Lung microvascular endothelial cell (primary cell): Measurements from ENCODE around the gene SNRK. TPM values are rescaled to one million over a fixed set of nuclear protein-coding genes. Genes with fewer than 3 reads are reported as not detected.

Experiments
- DNase-seq, 2 donors: peaks; one replicate each; pipeline versions ENCODE4 v3.0.0 to v3.0.0-alpha.2; 2010; ENCODE audit warnings: low read depth in 2 of 2
- total RNA-seq: library from RNA; depleted of rRNA; stranded (reverse); fragments of >200 nt; gene quantifications from 2 replicates; pipeline ENCODE4 v1.2.1, GENCODE V29; 2014

Gene SNRK
- total RNA-seq, 1 donor from 2014 or later, result 108 TPM

DNA sequence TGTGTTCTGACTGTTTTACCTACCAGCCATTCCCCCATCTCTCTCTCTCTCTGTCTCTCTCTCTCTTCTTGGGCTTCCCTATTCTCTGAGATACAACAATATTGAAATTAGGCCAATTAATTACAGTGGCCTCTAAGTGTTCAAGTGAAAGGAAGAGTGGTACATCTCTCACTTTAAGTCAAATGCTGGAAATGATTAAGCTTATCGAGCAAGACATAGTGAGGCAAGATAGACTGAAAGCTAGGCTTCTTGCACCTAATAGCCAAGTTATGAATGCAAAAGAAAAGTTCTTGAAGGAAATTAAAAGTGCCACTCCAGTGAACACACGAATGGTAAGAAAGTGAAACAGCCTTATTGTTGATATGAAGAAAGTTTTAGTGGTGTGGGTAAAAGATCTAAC is 21.3 kb downstream of the SNRK start:
- no peak for DNase-seq

DNA sequence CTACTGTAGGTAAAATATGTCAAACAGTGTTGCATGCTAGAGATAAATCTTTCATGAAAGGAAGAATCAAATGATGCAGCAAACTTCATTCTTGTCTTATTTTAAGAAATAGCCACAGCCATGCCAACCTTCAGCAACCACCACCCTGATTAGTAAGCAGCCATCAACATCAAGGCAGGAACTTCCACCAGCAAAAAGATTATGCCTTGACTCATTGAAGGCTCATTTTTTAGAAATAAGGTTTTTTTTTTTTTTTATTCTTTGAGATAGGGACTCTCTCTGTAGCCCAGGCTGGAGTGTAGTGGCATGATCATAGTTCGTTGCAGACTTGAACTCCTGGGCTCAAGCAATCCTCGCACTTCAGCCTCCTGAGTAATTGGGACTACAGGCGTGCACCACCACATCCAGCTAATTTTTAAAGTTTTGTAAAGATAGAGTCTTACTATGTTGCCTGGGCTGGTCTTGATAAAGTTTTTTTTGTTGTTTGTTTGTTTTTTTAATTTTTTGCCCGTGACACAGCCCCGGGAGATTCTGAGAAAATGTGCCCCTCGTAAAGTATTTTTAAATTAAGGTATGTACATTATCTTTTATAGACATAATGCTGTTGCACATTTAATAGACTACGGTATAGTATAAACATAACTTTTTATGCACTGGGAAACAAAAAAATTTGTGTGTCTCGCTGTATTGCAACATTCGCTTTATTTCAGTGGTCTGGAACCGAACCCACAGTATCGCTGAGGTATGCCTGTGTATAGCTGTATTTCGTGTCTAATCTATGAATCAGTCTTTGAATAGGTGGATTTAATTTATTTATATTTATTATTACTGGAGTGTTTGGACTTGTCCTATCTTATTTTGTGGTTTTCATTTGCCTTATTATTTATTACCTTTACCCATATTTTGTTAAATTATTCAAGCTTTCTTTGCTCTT is 23.3 kb downstream of the SNRK start:
- no peak for DNase-seq

DNA sequence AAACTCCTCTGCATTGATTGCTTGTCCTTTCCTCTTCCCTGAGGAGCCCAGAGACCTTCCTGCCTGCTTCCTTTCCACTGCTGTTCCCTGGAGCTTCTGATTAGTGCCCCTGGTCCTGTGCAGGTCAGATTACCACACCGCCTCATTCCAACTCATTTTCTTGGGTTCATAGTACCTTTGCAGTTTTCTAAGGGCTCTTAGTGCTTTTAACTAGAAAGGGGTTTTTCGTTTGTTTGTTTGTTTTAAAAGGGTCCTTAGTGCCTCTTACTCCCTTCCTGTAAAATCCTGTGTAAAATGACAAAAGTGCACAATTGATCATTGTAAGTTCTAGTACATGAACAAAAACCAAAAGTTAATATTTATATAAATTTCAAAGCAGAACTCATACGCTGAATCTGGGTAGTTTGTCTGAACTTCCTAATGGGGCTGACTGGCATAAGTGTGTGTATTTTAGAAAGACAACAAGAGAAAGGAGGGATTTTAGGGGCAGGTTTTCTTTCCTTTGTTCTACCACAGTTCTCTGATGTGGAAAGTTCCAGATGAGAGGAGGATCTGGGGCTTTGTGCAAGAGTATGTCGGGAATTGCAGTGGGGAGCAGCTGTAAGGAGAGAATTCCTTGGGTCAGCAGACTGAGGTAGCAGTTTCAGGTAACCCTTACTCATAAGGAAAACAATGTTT is 30.6 kb downstream of the SNRK start:
- DNase-seq, result peak; percentile 20 to 28

DNA sequence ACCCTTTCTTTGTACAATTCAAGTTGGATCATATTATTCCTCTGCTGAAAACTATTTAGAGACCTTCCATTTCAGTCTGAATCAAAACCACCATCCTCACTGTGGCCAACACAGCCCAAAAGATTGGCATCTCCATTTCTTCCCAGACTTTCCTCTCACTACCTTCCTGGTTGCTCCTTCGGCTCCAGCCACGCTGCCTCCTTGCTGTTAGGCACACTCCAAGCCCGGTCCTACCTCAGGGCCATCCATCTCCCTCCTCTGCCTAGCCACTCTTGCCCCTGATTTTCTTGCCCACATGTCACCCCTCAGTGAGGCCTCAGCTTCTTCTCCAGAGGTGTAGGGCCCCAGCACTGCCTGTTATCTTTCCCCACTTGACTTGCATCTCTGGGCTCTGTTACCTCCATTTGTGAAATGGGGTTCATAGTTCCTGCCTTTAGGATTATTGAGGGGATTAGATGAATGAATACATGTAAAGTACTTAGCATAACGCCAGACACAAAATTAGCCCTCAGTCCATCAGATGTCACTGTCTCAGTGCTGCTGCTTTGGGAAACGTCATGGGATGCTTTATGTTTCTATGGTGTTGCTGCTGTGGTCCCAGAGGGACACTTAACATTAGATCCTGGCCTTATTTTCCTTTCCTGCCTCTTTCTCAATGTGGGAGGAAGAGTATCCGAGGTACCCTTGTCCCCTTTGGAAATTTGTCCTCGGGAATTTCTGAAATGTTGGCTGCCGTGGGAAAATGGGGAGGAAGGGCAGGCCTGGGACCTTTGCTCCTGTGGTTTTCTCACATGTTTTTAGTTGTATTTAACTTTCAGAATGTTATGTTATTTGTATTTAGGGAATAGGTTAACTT is 31.3 kb downstream of the SNRK start:
- peak; percentile 41 to 73 for DNase-seq

DNA sequence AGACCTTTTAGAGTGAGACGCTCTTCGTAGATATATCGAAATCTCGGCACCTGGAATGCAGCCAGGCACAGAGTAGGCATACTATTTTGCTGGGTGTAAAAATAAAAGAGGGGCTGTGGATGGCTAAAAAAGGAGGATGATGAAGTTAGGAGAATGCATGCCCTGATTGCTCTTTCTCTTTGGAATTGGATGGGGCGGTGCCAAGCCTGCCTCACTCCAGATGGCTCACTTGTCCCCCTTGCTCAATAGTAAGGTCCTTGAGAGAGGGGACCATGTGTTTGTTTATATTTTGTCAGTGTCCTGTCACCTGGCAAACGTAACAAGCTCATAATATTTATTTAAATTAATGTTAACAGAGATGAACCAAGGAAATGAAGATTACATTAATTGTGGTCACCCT is 33.0 kb downstream of the SNRK start:
- DNase-seq, result no peak

DNA sequence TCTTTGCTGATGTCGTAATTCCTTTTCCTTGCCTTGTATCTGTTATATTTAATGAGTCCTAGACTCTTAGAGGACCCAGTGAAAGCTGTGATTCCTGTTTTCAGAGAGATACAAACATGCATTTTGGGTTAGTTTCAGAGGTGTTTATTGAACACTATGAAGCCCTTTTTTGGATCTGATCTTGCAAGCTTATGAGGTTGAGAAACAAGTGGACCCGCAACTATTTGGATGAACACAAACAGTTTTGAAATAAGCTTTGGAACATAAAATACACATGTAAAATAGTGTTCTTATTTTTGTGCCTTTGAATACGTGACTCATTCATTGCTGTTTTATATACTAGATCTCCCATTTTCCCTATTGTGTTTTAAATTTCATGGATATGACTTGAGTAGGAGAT is 33.5 kb downstream of the SNRK start:
- DNase-seq, result no peak

DNA sequence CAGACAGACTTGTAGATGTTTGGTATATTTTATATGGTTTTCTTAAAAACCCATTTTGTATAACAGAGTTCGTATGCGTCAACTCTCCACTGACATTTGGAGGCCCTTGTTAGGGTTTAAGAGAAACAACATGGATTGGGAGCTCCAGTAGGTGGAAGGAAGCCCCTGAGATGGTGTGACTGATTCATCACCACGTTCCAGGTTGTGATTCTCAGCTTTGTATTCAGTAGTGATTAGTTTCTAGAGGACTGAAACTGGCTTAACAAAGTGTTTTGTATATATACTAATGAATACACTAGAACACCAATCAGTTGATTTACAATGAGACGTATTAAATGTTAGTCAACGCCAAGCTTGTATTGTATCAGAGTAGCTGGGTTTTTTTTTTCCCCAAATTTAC is 33.9 kb downstream of the SNRK start:
- no peak for DNase-seq

DNA sequence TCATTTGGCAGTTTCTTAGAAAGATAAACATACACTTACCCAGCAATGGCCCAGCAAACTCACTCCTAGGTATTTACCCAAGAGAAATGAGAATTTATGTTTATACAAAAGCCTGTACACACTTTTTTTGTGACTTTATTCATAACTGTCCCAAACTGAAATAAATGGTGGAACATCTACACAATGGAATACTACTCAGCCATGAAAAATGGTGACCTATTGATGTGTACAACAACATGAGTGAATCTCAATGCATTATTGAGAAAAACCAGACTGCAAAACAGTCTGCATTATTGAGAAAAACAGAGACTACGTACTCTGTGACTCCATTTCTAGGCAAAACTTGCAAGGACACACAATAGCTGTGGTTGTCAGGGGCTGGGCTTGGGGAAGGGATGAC is 37.2 kb downstream of the SNRK start:
- no peak for DNase-seq

DNA sequence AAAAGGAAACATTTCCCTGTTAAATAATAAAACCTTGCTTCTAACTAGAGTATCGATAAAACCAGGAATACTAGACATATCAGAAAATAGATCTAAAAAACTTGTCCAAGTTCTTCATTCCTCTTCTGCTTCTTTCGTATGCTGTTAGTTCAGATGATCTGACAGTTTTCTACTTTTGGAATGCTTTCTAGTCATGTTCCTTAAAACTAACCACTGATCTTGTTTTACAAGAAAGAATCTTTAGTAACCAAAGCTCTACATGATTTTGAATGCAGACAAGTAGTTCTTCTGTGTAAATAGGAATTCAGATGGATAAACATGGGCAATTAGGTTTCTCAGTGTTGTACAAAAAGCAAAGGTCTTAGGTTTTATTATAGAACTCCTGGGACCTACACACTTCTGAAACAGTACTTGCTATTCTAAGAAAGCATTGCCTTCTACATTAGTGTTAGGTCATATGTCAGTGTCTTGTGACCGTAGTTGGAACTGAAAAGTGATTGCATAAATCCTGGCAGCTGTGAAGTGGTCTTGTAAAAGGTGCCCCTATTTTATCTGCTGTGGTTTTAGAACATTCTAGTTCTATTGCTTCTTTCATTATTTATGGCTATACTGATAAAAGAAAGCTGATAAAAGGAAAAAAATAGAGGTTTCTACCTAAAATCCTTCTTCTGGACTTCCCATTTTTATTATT is 40.7 kb downstream of the SNRK start:
- peak in 1 of 2 donors; percentile 30 for DNase-seq

DNA sequence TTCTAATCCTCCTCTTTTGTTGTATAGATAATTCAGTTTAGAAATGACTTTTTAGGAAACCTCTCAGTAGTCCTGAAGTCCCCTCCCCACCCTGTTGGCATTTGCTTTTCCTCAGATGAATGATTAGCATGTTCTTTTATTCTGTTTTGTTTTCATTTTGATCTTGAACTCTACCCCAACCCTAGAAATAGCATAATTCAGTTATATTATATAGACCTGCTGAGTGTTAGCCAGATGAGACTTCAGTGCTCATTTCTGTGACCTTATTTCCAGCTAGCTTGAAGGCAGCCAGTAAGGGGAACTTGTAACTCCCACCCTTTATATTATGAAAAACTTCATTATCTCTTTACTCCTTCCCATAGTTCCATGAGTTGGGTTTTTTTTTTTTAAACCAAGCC is 41.2 kb downstream of the SNRK start:
- DNase-seq, result no peak

DNA sequence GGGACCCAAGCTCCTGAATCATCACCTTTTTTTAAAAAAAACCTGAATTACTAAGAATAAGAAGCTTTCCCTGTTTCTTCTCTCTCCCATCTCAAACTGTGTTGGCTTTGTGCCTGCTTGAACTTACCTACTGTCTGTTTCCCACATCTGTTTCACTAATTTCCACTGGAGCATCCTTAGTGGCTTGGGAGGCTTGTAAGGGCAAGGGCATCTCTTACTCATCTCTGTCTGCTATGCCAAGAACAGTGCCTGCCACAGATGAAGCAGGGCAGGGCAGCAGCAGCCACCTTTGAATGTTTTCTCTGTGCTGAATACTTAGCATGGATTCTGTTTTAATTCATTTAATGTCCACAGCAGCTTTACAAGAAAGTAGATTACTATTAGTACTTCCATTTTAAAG is 42.3 kb downstream of the SNRK start:
- DNase-seq, result no peak

DNA sequence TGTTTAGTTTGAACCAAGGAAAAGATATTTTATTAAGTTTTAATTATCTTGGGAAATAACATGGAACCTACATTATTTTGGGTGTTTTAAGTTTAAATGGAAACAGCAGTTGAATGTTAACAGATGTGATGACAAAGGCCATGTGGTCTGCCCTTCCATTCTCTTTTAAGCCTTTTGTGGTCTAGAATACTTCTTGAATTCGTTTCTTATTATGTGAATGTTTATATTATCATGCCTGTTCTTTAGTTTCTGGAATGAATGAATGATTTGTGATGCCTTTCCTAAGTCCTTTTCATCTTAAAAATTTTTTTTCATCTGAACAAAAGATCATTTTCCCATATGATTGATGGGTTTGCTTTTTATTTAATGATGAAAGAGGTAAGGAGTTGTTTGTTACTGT is 44.6 kb downstream of the SNRK start:
- DNase-seq, result no peak

DNA sequence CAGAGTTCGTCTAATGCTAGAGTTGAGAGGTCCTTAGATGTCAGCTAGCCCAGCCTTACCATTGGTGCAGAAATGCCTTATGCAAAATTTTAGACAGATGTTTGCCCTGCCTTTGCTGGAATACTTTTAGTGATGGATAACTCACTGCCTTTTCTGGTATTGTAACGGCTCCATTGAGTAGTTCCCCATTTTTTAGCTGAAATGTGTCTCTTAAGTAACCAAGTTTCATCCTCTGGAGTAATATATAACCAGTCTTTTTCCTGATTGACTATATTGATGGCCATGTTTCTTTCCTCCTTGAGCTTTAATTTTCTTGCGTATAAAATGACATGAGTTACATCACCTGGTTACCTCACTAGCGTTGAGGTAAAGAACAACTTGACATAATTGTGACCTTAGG is 45.0 kb downstream of the SNRK start:
- no peak for DNase-seq

DNA sequence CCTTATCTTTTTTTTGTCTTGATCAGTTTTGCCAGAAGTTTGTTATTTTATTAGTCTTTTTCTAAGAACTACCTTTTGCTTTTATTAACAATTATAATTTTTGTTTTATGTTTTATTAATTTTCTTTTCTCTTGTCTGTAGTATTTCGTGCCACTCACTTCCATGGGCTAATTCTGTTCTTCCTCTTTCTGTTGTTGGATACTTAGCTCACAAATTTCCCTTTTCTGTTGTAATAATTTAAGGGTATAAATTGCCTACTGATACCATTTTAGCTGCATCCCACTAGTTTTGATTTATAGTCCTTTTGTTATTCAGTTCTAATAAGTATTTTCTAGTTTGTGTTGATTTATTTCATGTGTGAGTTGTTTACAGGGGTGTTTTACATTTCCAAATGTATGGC is 48.6 kb downstream of the SNRK start:
- DNase-seq, result no peak

DNA sequence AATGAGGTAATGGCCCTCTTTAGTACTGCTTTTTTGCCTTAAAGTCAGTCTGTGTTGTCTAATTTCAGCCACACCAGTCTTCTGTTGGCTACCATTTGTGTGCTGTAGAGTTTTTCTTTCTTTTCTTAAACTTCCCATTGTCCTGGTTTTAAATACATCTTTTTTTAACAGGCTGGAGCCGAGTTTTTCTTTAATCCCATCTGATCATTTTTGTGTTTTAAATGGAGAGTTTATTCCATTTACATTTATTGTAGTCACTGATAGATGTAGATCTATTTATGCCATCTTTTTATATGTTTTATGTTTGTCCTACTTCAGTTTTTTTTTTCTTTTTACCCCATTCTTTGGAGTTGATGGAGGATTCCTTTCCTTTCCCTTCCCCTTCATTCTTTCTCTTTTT is 49.5 kb downstream of the SNRK start:
- DNase-seq, result no peak

DNA sequence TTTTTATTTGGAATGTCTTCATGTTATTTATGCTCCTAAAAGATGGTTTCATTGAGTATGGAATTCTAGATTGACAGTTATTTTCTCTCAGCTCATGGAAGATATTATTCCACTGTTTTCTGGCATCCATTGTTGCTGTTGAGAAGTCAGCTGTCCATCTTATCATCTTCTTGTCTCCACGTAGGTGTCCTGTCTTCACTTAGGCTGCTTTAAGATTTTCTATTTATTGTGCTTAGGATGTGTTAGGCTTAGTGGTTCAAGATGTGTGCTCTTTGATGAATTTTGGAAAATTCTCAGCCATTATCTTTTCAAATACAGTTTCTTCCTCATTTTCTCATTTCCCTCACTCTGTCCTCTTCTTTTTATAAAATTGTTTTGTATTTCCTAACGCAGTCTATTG is 52.0 kb downstream of the SNRK start:
- DNase-seq, result no peak

DNA sequence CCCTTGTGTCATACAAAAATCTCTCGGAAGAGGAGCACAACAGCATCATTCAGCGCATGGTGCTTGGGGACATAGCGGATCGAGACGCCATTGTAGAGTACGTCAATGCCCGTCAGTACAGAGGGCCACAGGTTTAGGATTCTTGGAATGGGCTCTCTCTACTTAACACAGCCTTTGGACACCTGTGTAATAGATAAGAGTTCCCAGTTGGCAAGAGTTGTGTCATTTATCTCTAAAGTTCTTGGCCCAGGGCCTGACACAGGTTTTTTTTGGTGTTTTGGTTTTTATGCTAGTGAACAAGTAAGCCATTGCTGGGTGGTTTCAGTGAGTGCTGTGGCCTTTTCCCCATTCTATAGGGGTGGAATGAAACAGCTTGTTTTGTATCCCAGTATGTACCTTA is 54.1 kb downstream of the SNRK start:
- DNase-seq, result no peak

DNA sequence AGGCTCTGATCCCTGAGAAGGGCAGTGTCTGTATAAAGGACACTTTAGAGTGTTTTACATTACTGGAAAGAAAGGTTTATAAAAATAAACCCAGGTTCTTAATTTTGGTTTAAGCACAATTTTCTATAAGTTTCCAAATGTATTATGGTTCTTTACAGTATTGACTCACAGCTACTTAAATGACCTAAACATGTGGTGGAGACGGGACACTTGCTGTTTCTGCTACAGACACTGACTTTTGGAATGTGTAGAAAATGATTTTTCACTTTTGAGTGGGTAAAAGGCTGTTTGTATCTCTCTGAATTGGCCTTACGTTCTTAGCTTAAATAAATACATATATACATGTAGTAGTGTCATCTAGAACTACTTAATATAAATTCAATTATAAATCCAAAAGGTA is 55.4 kb downstream of the SNRK start:
- DNase-seq, result no peak

DNA sequence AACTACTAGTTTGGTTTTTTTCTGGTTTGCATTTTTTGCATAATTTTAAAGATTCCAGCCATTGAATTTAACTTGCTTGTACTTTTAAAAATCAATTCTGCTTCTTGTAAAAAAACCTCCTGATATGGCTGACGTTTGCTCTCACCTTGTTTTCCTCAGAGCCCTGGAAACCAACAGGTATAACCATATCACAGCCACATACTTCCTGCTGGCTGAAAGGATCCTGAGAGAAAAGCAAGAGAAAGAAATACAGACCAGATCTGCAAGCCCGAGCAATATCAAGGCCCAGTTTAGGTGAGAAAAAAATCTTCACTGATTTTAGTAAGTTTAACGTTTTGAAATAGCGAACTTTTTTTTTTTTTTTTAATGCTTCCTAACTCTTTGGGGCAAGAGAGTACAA is 56.8 kb downstream of the SNRK start:
- DNase-seq, result no peak

DNA sequence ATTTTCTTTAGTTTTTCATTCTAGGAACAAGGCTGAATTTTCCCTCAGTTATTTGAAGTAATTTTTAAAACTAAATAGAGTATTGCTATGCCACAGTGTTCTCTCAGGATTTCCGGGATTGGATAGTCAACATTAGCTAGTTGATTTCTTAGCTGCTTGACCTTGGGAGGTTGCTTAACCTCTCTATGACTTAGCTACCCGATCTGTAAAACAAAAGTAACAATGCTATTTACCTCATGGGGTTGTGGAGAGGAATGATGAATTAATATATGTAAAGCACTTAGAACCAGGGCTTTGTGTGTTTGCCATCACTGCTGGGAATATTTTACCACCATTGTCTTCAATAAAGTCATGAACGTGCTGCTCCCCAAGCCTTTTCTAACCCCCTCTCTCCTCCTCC is 57.5 kb downstream of the SNRK start:
- no peak for DNase-seq

DNA sequence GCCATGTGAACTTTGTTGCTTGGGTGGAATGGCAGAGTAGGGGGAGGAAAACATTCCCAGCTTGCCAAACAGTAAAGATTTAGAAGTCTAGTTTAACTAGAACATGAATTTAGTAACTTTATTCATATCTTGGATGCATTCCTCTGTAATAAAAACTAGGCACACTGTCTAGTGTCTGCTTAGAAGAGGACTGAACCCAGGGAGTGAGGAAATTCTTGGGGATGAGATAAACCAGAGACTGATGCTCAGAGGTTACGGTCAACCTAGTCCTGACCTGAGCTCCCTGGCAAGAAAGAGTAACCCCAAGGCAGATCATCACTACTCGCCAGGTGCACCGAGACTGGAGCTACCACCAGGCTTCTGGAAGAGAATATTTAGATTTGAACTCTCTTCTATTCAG is 58.2 kb downstream of the SNRK start:
- no peak for DNase-seq

DNA sequence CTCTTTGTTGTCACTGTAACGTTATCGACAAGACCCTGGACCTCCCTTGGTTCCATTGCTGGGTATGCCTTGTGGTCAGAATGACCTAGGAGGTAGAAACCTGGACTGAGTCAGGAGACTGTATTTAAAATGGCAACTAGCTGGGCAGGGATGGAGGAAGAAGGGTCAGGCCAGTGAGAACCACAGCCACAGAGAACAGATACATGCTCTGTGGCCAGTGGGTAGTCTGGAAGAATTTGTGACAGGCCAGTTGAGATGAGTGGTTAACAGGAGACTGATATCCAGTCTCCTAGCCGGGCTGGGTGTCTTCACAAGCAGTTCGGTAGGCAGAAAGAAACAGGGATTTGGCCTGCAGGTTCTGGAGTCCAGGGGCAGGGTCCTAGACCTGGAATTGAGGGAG is 58.9 kb downstream of the SNRK start:
- no peak for DNase-seq
